Measurements from ENCODE around the gene NEMP1.

The NEMP1 gene

GRCh38 chr12:57118711-57119271, 40.2 kb upstream of the NEMP1 start:
- no peaks in the 10 kb centered on the region for H3K36me3 ChIP-seq (ENCODE audit: control insufficient read depth, insufficient read depth, low read length, severe bottlenecking)
- no peaks in the 10 kb centered on the region for H3K27me3 ChIP-seq (replicated peaks; ENCODE audit: control insufficient read depth, insufficient read depth, low read length)
- H3K4me1 ChIP-seq (ENCODE audit: control insufficient read depth, insufficient read depth, low read length): peaks cover 15% of the 10 kb centered on the region
- DNase-seq (ENCODE audit: low read depth): no peak
- peak overlapping the region; percentile 17 for H3K9ac ChIP-seq (ENCODE audit: low read length)
- H3K4me3 ChIP-seq (ENCODE audit: low read length): no peak overlapping the region
- H3K9me3 ChIP-seq (ENCODE audit: control insufficient read depth, low read length): no peaks in the 10 kb centered on the region

- Histone ChIP-seq H3K27me3 (replicated peaks; ENCODE audit: control insufficient read depth, insufficient read depth, low read length) (no peaks in the 10 kb centered on the region), H3K36me3 (ENCODE audit: control insufficient read depth, insufficient read depth, low read length, severe bottlenecking) (no peaks in the 10 kb centered on the region), H3K4me1 (ENCODE audit: control insufficient read depth, insufficient read depth, low read length) (peaks cover 24% of the 10 kb centered on the region), H3K9ac (ENCODE audit: low read length) (no peak overlapping the region), H3K9me3 (ENCODE audit: control insufficient read depth, low read length) (no peaks in the 10 kb centered on the region), H3K4me3 (ENCODE audit: low read length) (no peak overlapping the region)
- no peak for DNase-seq (ENCODE audit: low read depth)
Measured at GRCh38 chr12:57116580-57117281, 38.1 kb upstream of the NEMP1 start.

GRCh38 chr12:57112492-57113294, 34.1 kb upstream of the NEMP1 start:
- DNase-seq (ENCODE audit: low read depth): no peak
- peaks cover 5% of the 10 kb centered on the region for H3K36me3 ChIP-seq (ENCODE audit: control insufficient read depth, insufficient read depth, low read length, severe bottlenecking)
- peak overlapping the region; percentile 87 for H3K4me3 ChIP-seq (ENCODE audit: low read length)
- H3K27me3 ChIP-seq (replicated peaks; ENCODE audit: control insufficient read depth, insufficient read depth, low read length): no peaks in the 10 kb centered on the region
- H3K9me3 ChIP-seq (ENCODE audit: control insufficient read depth, low read length): no peaks in the 10 kb centered on the region
- peaks cover 29% of the 10 kb centered on the region for H3K4me1 ChIP-seq (ENCODE audit: control insufficient read depth, insufficient read depth, low read length)
- H3K9ac ChIP-seq (ENCODE audit: low read length): peak overlapping the region; percentile 99

GRCh38 chr12:57111031-57111734, 32.6 kb upstream of the NEMP1 start, which contains the start of gene STAT6:
Gene STAT6, minus strand, starts transcription at chr12:57111362. Its CDS starts 3,084 bp downstream, at chr12:57108278.
- Histone ChIP-seq H3K9ac (ENCODE audit: low read length) (peak within 1 kb of the TSS; percentile 99), H3K4me1 (ENCODE audit: control insufficient read depth, insufficient read depth, low read length) (peaks cover 32% of the 10 kb centered on the region), H3K36me3 (ENCODE audit: control insufficient read depth, insufficient read depth, low read length, severe bottlenecking) (peaks cover 17% of the 10 kb centered on the region), H3K4me3 (ENCODE audit: low read length) (peak within 1 kb of the TSS; percentile 87), H3K27me3 (replicated peaks; ENCODE audit: control insufficient read depth, insufficient read depth, low read length) (no peaks in the 10 kb centered on the region), H3K9me3 (ENCODE audit: control insufficient read depth, low read length) (no peaks in the 10 kb centered on the region)
- peak; percentile 91 for DNase-seq (ENCODE audit: low read depth)

GRCh38 chr12:57110104-57111030, 31.8 kb upstream of the NEMP1 start:
- Histone ChIP-seq H3K36me3 (ENCODE audit: control insufficient read depth, insufficient read depth, low read length, severe bottlenecking) (peaks cover 25% of the 10 kb centered on the region), H3K9ac (ENCODE audit: low read length) (peak overlapping the region; percentile 99), H3K27me3 (replicated peaks; ENCODE audit: control insufficient read depth, insufficient read depth, low read length) (no peaks in the 10 kb centered on the region), H3K4me1 (ENCODE audit: control insufficient read depth, insufficient read depth, low read length) (peaks cover 32% of the 10 kb centered on the region), H3K9me3 (ENCODE audit: control insufficient read depth, low read length) (no peaks in the 10 kb centered on the region), H3K4me3 (ENCODE audit: low read length) (peak overlapping the region; percentile 87)
- DNase-seq (ENCODE audit: low read depth): peak; percentile 70

GRCh38 chr12:57109207-57110103, 30.9 kb upstream of the NEMP1 start:
- Histone ChIP-seq H3K27me3 (replicated peaks; ENCODE audit: control insufficient read depth, insufficient read depth, low read length) (no peaks in the 10 kb centered on the region), H3K9ac (ENCODE audit: low read length) (peak overlapping the region; percentile 99), H3K9me3 (ENCODE audit: control insufficient read depth, low read length) (no peaks in the 10 kb centered on the region), H3K36me3 (ENCODE audit: control insufficient read depth, insufficient read depth, low read length, severe bottlenecking) (peaks cover 34% of the 10 kb centered on the region), H3K4me3 (ENCODE audit: low read length) (peak overlapping the region; percentile 87), H3K4me1 (ENCODE audit: control insufficient read depth, insufficient read depth, low read length) (peaks cover 32% of the 10 kb centered on the region)
- DNase-seq (ENCODE audit: low read depth): no peak

- Histone ChIP-seq H3K4me1 (ENCODE audit: control insufficient read depth, insufficient read depth, low read length) (peaks cover 36% of the 10 kb centered on the region), H3K36me3 (ENCODE audit: control insufficient read depth, insufficient read depth, low read length, severe bottlenecking) (peaks cover 44% of the 10 kb centered on the region)
- DNase-seq (ENCODE audit: low read depth): no peak
Measured at GRCh38 chr12:57107456-57108155, 29.0 kb upstream of the NEMP1 start.

GRCh38 chr12:57106021-57106708, 27.6 kb upstream of the NEMP1 start:
- Histone ChIP-seq H3K36me3 (ENCODE audit: control insufficient read depth, insufficient read depth, low read length, severe bottlenecking) (peaks cover 52% of the 10 kb centered on the region), H3K9ac (ENCODE audit: low read length) (no peak overlapping the region), H3K9me3 (ENCODE audit: control insufficient read depth, low read length) (no peaks in the 10 kb centered on the region), H3K4me3 (ENCODE audit: low read length) (no peak overlapping the region), H3K27me3 (replicated peaks; ENCODE audit: control insufficient read depth, insufficient read depth, low read length) (no peaks in the 10 kb centered on the region), H3K4me1 (ENCODE audit: control insufficient read depth, insufficient read depth, low read length) (peaks cover 25% of the 10 kb centered on the region)
- DNase-seq (ENCODE audit: low read depth): no peak

More at GRCh38 chr12:57107456-57108155, 29.0 kb upstream of the NEMP1 start:
- Histone ChIP-seq H3K9me3 (ENCODE audit: control insufficient read depth, low read length) (no peaks in the 10 kb centered on the region), H3K9ac (ENCODE audit: low read length) (peak overlapping the region; percentile 26), H3K27me3 (replicated peaks; ENCODE audit: control insufficient read depth, insufficient read depth, low read length) (no peaks in the 10 kb centered on the region), H3K4me3 (ENCODE audit: low read length) (no peak overlapping the region)
